Panc1 (cell line): ENCODE measurements around the gene CNOT4. TPM values are rescaled to one million over a fixed set of nuclear protein-coding genes. Genes with fewer than 3 reads are reported as not detected.

Source experiments
- ATAC-seq: fragments of 200-7000 bp; cut with Tn5 transposase; 2 replicates; pipeline ENCODE4 v1.9.1; 2020; ENCODE audit warnings: mild to moderate bottlenecking, moderate library complexity
- BruUV-seq: library from RNA; stranded (reverse); fragments of 400-500 nt; replicated peaks from 2 replicates; lab custom pipeline; 2021; lab: Mats Ljungman, UMichigan
- CTCF ChIA-PET: fragments of 300-600 bp; sonication (Branson Sonifier 250); formaldehyde crosslinking; loops from one replicate; lab custom pipeline; 2022; ENCODE audit warnings: antibody characterized with exemption; lab: Charles Lee
- POLR2A ChIA-PET: fragments of 300-600 bp; sonication (Branson Sonifier 250); formaldehyde crosslinking; loops from one replicate; lab custom pipeline; 2022; ENCODE audit warnings: antibody characterized with exemption; lab: Charles Lee
- DNase-seq: peaks from one replicate; pipeline ENCODE4 v3.0.0-alpha.2; 2010; ENCODE audit warnings: low read depth, low spot score
- H3K27ac ChIP-seq: 2 replicates; pipeline ENCODE4 v1.5.1; 2011; ENCODE audit warnings: mild to moderate bottlenecking, low read length, inconsistent platforms
- H3K27me3 ChIP-seq: fragments of 200-500 bp; sonication (Bioruptor generic); 2 replicates; pipeline ENCODE4 v1.6.0; 2014; ENCODE audit warnings: low read length, inconsistent platforms; ENCODE audit not compliant: control insufficient read depth, insufficient read depth
- H3K36me3 ChIP-seq: fragments of 200-500 bp; sonication (Bioruptor generic); 2 replicates; pipeline ENCODE4 v1.5.1; 2014; ENCODE audit warnings: inconsistent platforms, mild to moderate bottlenecking, low read length, moderate library complexity; ENCODE audit not compliant: control insufficient read depth, insufficient read depth
- H3K4me1 ChIP-seq: 2 replicates; pipeline ENCODE4 v1.5.1; 2011; ENCODE audit warnings: inconsistent platforms, mild to moderate bottlenecking, low read length, moderate library complexity; ENCODE audit not compliant: control insufficient read depth, insufficient read depth
- H3K4me3 ChIP-seq, 2 experiments: 2 replicates each; pipeline ENCODE4 v1.5.1; 2011 to 2012; ENCODE audit warnings: low read depth in 2 of 2, low read length in 2 of 2, mild to moderate bottlenecking in 2 of 2, inconsistent platforms in 1 of 2, moderate library complexity in 1 of 2
- H3K9me3 ChIP-seq: fragments of 200-500 bp; sonication (Bioruptor generic); 2 replicates; pipeline ENCODE4 v1.5.1; 2014; ENCODE audit warnings: low read depth, mild to moderate bottlenecking, inconsistent platforms, low read length, moderate library complexity; ENCODE audit not compliant: control insufficient read depth, insufficient read depth
- CTCF ChIP-seq: fragments of 450-650 bp; IDR thresholded peaks from 2 replicates; pipeline ENCODE4 v1.5.1; 2017; ENCODE audit warnings: mild to moderate bottlenecking
- POLR2AphosphoS5 ChIP-seq: IDR thresholded peaks from 2 replicates; pipeline ENCODE4 v1.6.1; 2012; ENCODE audit warnings: mild to moderate bottlenecking, low read depth, low read length, moderate library complexity
- SIN3A ChIP-seq: IDR thresholded peaks from 2 replicates; pipeline ENCODE4 v1.6.1; 2012; ENCODE audit warnings: low read depth, mild to moderate bottlenecking, low read length, moderate library complexity, borderline replicate concordance; ENCODE audit not compliant: insufficient read depth
- TCF7L2 ChIP-seq: IDR thresholded peaks from 2 replicates; pipeline ENCODE4 v1.6.1; 2011; ENCODE audit warnings: mild to moderate bottlenecking, low read depth, low read length, inconsistent platforms
- in situ Hi-C: cut with HindIII; loops from 2 replicates; pipeline ENCODE4 v1.10.0; 2016; ENCODE audit warnings: low sequenced_read_pairs, low pct_unique_long_range_greater_than_20kb
- intact Hi-C: fragments of 100-400 bp; cut with micrococcal nuclease; formaldehyde crosslinking; loops from one replicate; pipeline ENCODE4 v1.10.0; 2022; ENCODE audit not compliant: unreplicated experiment
- total RNA-seq: library from RNA; stranded (reverse); gene quantifications from one replicate; pipeline ENCODE4 v1.2.1, GENCODE V29; 2021; ENCODE audit not compliant: unreplicated experiment
- TF ChIP-seq, protein P1 (sequence below), 2 experiments: IDR thresholded peaks; 2 replicates each; pipeline ENCODE4 v1.6.1; 2011 to 2012; ENCODE audit warnings: low read depth in 2 of 2, control low read depth in 1 of 2, low read length in 1 of 2, mild to moderate bottlenecking in 1 of 2, moderate library complexity in 1 of 2; ENCODE audit not compliant: insufficient read depth in 1 of 2

The CNOT4 gene
- total RNA-seq, 1 experiment from 2014 or later = 22.3 TPM

DNA sequence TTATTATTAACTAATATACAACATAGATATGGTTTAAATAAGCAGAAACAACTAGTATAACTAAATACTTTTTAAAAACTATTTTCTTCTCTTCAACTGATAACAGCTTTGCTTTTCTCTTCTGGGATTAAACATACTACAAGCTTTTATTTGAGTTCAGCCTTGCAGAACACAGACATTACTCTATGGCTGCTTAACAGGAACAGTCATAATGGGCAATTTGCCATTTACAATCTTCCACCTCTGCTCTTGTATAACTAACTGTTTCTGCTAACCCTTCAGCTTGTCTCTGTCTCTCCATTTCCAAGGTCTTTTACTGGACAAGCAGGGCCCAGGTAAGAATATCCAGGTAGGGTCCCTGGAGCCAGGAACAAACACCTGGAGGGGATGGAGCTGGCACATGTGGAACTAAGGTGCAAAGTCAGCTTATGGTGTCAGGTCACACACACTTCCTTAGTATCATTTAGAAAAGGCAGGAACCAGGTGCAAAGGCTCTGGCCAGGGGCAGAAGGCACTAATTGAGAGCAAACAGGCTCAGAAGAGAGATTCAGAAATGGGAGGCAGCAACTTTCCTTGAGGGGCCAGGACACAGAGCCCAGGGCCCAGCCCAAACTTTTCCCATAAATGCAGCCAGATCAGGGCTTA is 183.1 kb downstream of the CNOT4 start:
- H3K27ac ChIP-seq = no peak overlapping the region
- DNase-seq (no peak), ATAC-seq (no peak)
- H3K4me3 ChIP-seq = no peak overlapping the region
- TF ChIP-seq POLR2AphosphoS5 (no peak), CTCF (no peak), SIN3A (no peak)
- H3K4me1 ChIP-seq = no peaks in the 10 kb centered on the region
- no peaks in the 10 kb centered on the region for H3K9me3 ChIP-seq
- CTCF ChIA-PET = no interaction called here
- POLR2A ChIA-PET = no interaction called here
- BruUV-seq = no TSS peak
- no peaks in the 10 kb centered on the region for H3K27me3 ChIP-seq
- in situ Hi-C loops (no loop called here), intact Hi-C loops (no loop called here)
- no peaks in the 10 kb centered on the region for H3K36me3 ChIP-seq

DNA sequence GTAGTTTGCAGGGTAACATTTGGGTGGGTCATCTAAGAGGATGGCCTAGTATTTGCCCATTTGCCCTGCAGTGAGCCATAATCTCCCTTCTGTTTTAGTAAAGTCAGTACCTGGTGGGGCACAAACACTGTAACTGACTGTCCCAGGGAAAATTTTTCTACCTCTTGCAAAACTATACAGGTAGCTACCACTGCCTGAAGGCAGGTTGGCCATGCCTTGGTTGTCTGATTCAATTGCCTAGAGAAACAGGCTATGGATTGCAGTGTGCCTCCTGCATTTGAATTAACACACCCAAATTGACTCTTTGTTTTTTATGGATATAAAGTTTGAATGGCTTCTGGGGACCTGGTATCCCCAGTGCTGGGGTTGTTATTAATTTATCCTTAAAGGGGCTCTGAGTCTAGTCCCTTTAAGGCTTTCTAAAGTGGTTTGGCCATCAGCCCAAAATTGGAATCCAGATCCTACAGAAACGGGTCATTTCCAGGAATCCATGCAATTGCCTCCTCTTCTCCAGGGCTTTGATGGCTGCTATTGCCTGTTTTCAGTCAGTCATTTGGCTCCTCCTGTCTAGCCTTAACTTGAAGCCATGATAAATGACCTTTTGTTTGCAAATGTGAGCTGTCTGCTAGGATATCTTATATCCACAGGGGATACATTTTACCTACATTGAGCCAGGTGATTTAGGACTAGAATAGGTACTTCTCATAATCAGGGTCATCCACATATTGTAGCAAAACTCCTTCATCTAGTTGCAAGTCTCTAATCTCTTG is 187.1 kb downstream of the CNOT4 start:
- no TSS peak for BruUV-seq
- Histone ChIP-seq H3K4me3 (no peak overlapping the region), H3K4me1 (no peaks in the 10 kb centered on the region), H3K36me3 (no peaks in the 10 kb centered on the region), H3K27me3 (no peaks in the 10 kb centered on the region), H3K27ac (no peak overlapping the region), H3K9me3 (no peaks in the 10 kb centered on the region)
- TF ChIP-seq, protein P1, sequence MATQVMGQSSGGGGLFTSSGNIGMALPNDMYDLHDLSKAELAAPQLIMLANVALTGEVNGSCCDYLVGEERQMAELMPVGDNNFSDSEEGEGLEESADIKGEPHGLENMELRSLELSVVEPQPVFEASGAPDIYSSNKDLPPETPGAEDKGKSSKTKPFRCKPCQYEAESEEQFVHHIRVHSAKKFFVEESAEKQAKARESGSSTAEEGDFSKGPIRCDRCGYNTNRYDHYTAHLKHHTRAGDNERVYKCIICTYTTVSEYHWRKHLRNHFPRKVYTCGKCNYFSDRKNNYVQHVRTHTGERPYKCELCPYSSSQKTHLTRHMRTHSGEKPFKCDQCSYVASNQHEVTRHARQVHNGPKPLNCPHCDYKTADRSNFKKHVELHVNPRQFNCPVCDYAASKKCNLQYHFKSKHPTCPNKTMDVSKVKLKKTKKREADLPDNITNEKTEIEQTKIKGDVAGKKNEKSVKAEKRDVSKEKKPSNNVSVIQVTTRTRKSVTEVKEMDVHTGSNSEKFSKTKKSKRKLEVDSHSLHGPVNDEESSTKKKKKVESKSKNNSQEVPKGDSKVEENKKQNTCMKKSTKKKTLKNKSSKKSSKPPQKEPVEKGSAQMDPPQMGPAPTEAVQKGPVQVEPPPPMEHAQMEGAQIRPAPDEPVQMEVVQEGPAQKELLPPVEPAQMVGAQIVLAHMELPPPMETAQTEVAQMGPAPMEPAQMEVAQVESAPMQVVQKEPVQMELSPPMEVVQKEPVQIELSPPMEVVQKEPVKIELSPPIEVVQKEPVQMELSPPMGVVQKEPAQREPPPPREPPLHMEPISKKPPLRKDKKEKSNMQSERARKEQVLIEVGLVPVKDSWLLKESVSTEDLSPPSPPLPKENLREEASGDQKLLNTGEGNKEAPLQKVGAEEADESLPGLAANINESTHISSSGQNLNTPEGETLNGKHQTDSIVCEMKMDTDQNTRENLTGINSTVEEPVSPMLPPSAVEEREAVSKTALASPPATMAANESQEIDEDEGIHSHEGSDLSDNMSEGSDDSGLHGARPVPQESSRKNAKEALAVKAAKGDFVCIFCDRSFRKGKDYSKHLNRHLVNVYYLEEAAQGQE (IDR thresholded peaks at IDR 0.05; ENCODE audit: insufficient read depth in 1 of 2, low read depth in 2 of 2, low read length in 1 of 2) = no peak
- TF ChIP-seq POLR2AphosphoS5 (no peak), TCF7L2 (no peak), CTCF (no peak), SIN3A (no peak)
- intact Hi-C loops = loop anchor here (5.0 kb wide), 1 partner anchor 35 kb away; no protein-coding TSS in a partner anchor
- no peak for DNase-seq
- in situ Hi-C loops = no loop called here
- no peak for ATAC-seq
- POLR2A ChIA-PET = no interaction called here
- CTCF ChIA-PET = no interaction called here
